Duodenal mucosa (tissue), 2 donors: Measurements from ENCODE around the gene RAP2B.
"Not testable (repeated sequence)": the region's sequence is repeated elsewhere in the genome, so short reads cannot be mapped to it uniquely, and the experiment has no call there.

Experiments
- H3K27ac ChIP-seq: one replicate; pipeline ENCODE4 v1.7.0; 2013; ENCODE audit warnings: low read depth, low read length
- H3K27me3 ChIP-seq, 2 donors: one replicate each; pipeline ENCODE4 v1.7.0; 2013; ENCODE audit warnings: low read length in 2 of 2, control low read depth in 1 of 2; ENCODE audit not compliant: insufficient read depth in 2 of 2, control insufficient read depth in 1 of 2
- H3K36me3 ChIP-seq, 2 donors: one replicate each; pipeline ENCODE4 v1.7.0; 2013; ENCODE audit warnings: low read length in 2 of 2, control low read depth in 1 of 2; ENCODE audit not compliant: insufficient read depth in 2 of 2, control insufficient read depth in 1 of 2
- H3K4me1 ChIP-seq, 2 donors: one replicate each; pipeline ENCODE4 v1.7.0; 2013; ENCODE audit warnings: low read length in 2 of 2, control low read depth in 1 of 2; ENCODE audit not compliant: insufficient read depth in 2 of 2, control insufficient read depth in 1 of 2
- H3K4me3 ChIP-seq, 2 donors: one replicate each; pipeline ENCODE4 v1.7.0; 2013; ENCODE audit warnings: low read length in 2 of 2, low read depth in 1 of 2
- H3K9ac ChIP-seq, 2 donors: one replicate each; pipeline ENCODE4 v1.7.0; 2013; ENCODE audit warnings: low read length in 2 of 2, low read depth in 1 of 2
- H3K9me3 ChIP-seq, 2 donors: one replicate each; pipeline ENCODE4 v1.7.0; 2013; ENCODE audit warnings: low read length in 2 of 2, control low read depth in 1 of 2; ENCODE audit not compliant: control insufficient read depth in 1 of 2

RAP2B gene

GRCh38 chr3:153193786-153194476, 31.9 kb downstream of the RAP2B start:
- H3K4me1 ChIP-seq, H3K36me3 ChIP-seq, H3K9me3 ChIP-seq, H3K27me3 ChIP-seq, H3K27ac ChIP-seq, H3K4me3 ChIP-seq, H3K9ac ChIP-seq: not testable (repeated sequence)

DNA sequence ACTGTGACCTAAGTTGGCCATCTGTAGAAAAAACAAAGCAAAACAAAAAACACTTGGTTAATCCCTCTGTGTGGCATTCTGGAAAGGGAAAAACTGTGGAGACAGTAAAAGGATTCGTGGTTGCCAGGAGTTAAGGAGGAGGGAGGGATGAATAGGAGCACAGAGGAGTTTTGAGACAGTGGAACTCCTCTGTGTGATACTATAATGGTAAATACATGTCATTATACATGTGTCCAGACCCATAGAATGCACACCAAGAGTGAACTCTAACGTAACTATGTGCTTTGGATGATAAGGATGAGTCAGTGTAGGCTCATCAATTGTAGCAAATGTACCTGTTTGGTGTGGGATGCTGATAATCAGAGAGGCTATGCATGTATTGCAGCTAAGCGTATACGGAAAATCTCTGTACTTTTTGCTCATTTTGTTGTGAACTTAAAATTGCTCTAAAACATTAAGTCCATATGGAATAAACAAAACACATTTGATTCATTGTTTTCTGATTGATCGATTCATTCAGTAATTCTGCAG, 33.4 kb downstream of the RAP2B start:
- H3K27ac ChIP-seq: no peak overlapping the region
- H3K9ac ChIP-seq: no peak overlapping the region
- H3K9me3 ChIP-seq: no peaks in the 10 kb centered on the region
- no peaks in the 10 kb centered on the region for H3K4me1 ChIP-seq
- H3K4me3 ChIP-seq: no peak overlapping the region
- no peaks in the 10 kb centered on the region for H3K36me3 ChIP-seq
- no peaks in the 10 kb centered on the region for H3K27me3 ChIP-seq

DNA sequence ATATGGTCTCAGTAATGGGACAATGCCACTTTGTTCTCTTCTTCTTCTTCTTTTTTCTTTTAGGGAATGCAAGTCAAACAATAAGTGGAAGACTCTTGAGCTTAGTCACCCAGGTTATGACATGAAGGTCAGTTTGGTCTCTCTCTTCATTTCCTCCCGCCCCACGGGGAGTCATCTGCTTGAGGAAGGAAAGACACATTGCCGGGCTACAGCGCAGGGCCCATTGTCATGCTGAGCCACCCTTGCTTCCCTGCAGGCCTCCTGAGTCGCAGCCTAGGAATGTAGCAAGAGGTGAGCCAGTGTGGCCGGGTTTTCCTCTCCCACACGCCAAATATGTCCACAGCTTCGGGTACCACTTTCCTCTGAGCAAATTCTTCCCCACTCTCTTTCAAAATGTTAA, 47.6 kb downstream of the RAP2B start:
- Histone ChIP-seq H3K9ac (no peak overlapping the region), H3K4me1 (no peaks in the 10 kb centered on the region), H3K27me3 (no peaks in the 10 kb centered on the region), H3K4me3 (no peak overlapping the region), H3K9me3 (no peaks in the 10 kb centered on the region), H3K36me3 (no peaks in the 10 kb centered on the region), H3K27ac (no peak overlapping the region)

GRCh38 chr3:153210146-153210545, 48.1 kb downstream of the RAP2B start:
- Histone ChIP-seq H3K27ac (no peak overlapping the region), H3K4me3 (no peak overlapping the region), H3K9me3 (no peaks in the 10 kb centered on the region), H3K27me3 (no peaks in the 10 kb centered on the region), H3K36me3 (no peaks in the 10 kb centered on the region), H3K9ac (no peak overlapping the region), H3K4me1 (no peaks in the 10 kb centered on the region)

DNA sequence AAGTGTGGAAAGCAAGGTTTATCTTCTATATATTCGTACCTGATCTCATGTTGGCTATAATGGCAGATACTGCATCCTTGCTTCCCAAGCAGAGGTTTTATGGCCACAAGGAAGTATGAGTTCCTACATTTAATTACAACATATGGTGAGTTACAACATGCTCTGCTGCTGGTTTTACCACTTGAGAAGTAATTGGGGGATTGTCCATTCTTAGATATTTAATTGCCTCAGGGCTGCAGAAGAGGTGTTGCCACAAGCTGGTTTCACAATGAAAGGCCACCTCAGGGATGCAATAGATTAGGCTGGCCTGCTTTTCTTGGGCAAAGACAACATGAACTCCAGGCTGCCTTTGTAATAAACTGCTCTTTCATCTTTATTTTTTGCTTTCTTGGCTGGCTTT, 48.6 kb downstream of the RAP2B start:
- H3K9ac ChIP-seq: no peak overlapping the region
- H3K27me3 ChIP-seq: no peaks in the 10 kb centered on the region
- no peak overlapping the region for H3K27ac ChIP-seq

GRCh38 chr3:153215497-153215896, 53.5 kb downstream of the RAP2B start:
- H3K27ac ChIP-seq: no peak overlapping the region
- H3K9me3 ChIP-seq: no peaks in the 10 kb centered on the region
- no peaks in the 10 kb centered on the region for H3K4me1 ChIP-seq
- H3K4me3 ChIP-seq: no peak overlapping the region
- H3K27me3 ChIP-seq: no peaks in the 10 kb centered on the region
- no peak overlapping the region for H3K9ac ChIP-seq
- H3K36me3 ChIP-seq: no peaks in the 10 kb centered on the region

More for the DNA sequence above, 48.6 kb downstream of the RAP2B start:
- no peaks in the 10 kb centered on the region for H3K9me3 ChIP-seq
- no peaks in the 10 kb centered on the region for H3K4me1 ChIP-seq
- no peak overlapping the region for H3K4me3 ChIP-seq
- no peaks in the 10 kb centered on the region for H3K36me3 ChIP-seq

DNA sequence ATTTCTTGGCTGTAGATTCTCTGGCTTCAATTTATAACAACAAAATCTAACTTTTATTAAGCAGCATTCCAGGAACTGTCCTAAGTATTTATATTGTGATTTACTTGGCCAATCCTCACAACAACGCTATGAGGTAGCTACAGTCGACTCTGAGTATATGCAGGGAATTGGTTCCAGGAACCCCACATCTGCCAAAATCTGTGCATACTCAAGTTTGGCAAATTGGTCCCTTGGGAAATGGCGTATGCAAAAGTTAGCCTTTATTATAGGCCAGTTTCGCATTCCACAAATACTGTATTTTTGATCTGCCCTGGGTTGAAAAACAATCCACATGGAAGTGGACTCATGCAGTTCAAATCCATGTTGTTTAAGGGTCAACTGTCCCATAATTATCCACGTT, 53.9 kb downstream of the RAP2B start:
- no peaks in the 10 kb centered on the region for H3K9me3 ChIP-seq
- no peak overlapping the region for H3K9ac ChIP-seq
- H3K4me1 ChIP-seq: no peaks in the 10 kb centered on the region
- H3K36me3 ChIP-seq: no peaks in the 10 kb centered on the region
- H3K27me3 ChIP-seq: no peaks in the 10 kb centered on the region
- H3K27ac ChIP-seq: no peak overlapping the region
- H3K4me3 ChIP-seq: no peak overlapping the region

DNA sequence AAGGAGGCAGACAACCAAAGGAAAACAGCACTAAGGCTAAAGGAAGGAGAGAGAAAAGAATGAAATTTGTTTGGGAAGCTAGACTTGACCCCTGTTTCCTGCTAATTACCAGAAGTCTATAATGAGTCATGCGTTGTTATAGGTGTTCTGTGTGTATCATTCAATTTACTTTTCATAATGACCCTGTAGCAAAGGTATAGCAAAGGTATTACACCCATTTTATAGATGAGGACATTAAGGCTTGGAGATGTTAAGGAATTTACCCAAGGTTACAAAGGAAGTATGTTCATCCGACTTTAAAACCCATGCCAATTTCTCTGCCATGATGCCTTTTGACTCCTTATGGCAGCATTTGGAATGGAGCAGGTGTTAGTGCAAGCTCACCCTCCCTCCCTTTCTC, 54.9 kb downstream of the RAP2B start:
- no peaks in the 10 kb centered on the region for H3K4me1 ChIP-seq
- no peak overlapping the region for H3K4me3 ChIP-seq
- no peak overlapping the region for H3K27ac ChIP-seq
- no peaks in the 10 kb centered on the region for H3K36me3 ChIP-seq
- H3K9me3 ChIP-seq: no peaks in the 10 kb centered on the region
- H3K27me3 ChIP-seq: no peaks in the 10 kb centered on the region
- no peak overlapping the region for H3K9ac ChIP-seq

DNA sequence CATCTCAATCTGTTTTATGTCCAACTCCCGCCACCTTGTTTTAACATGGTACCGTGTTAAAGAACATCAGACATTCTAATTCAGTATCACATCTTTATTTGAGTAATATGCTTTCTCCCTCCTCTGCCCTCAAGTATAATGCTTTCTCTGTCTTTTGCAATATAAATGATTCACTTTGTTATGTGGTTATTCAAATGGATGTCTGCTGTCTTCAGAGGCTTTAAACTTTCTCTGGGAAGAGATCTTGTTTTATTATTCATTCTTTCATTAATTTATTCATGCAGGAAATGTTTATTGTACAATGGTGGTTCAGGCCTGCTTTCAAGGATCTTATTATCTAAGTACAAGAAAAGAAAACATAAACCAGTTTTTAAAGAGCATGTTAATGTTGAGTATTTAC, 57.1 kb downstream of the RAP2B start:
- no peak overlapping the region for H3K4me3 ChIP-seq
- H3K9me3 ChIP-seq: no peaks in the 10 kb centered on the region
- H3K27me3 ChIP-seq: no peaks in the 10 kb centered on the region
- no peak overlapping the region for H3K9ac ChIP-seq
- no peak overlapping the region for H3K27ac ChIP-seq
- no peaks in the 10 kb centered on the region for H3K36me3 ChIP-seq
- no peaks in the 10 kb centered on the region for H3K4me1 ChIP-seq
